ENCODE measurements around the gene DKKL1. TPM values are rescaled to one million over a fixed set of nuclear protein-coding genes. Genes with fewer than 3 reads are reported as not detected.

Gene DKKL1
- total and polyA plus RNA-seq, 4 donors, result 0.58 to 0.95 (median 0.88) TPM

DNA sequence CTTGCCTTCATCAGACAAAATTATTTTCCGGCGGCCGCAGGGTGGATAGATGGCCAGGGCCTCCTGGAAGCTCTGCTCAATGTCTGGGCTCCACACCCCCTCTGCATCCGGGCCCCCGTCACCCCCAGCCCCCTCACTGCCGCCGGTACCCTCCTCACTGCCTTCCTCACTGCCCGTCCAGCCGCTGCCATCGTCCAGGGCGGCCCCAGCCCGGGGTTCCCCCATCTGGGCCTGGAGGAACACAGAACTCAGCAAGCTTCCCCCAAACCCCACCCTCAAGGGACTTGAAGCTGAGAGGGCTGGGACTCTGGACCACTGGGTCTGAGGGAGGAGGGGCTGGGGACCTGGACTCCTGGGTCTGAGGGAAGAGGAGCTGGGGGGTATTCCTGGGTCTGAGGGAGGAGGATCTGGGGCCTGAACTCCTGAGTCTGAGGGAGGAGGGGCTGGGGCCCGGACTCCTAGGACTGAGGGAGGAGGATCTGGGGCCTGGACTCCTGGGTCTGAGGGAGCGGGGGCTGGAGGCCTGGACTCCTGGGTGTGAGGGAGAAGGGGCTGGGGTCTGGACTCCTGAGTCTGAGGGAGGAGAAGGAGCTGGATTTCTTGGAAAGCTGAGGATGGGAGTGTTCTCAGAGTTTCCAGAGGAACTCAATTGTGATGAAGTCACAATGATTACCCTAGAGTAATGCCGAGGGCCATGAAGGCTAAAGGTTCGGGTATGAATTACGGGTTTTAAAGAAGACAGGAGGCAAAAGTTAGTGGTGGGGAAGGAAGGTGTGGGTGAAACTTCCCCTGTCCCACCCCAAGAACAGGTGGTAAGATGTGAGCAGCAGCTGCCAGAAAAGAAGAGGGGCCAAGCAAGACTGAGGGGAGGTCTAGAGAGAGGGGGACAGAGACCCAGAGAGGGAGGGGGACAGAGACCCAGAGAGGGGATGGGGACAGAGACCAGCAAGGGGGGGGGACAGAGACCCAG, 3.5 kb upstream of the DKKL1 start:
- H3K4me3 ChIP-seq, result no peak overlapping the region
- WGBS, 2 donors, result 72 to 73% methylated on average over 17 of the region's 17 CpGs
- peak overlapping the region in 1 of 2 donors; percentile 20 for H3K27ac ChIP-seq (ENCODE audit: low read depth in 1 of 2, low read length in 1 of 2)
- peak overlapping the region; percentile 55 to 99 for H3K9ac ChIP-seq (ENCODE audit: insufficient read depth in 1 of 2, low read length in 2 of 2)
- TF ChIP-seq, protein P1, sequence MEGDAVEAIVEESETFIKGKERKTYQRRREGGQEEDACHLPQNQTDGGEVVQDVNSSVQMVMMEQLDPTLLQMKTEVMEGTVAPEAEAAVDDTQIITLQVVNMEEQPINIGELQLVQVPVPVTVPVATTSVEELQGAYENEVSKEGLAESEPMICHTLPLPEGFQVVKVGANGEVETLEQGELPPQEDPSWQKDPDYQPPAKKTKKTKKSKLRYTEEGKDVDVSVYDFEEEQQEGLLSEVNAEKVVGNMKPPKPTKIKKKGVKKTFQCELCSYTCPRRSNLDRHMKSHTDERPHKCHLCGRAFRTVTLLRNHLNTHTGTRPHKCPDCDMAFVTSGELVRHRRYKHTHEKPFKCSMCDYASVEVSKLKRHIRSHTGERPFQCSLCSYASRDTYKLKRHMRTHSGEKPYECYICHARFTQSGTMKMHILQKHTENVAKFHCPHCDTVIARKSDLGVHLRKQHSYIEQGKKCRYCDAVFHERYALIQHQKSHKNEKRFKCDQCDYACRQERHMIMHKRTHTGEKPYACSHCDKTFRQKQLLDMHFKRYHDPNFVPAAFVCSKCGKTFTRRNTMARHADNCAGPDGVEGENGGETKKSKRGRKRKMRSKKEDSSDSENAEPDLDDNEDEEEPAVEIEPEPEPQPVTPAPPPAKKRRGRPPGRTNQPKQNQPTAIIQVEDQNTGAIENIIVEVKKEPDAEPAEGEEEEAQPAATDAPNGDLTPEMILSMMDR (IDR thresholded peaks at IDR 0.05; ENCODE audit: control extremely low read depth, extremely low read depth), result no peak
- H3K4me1 ChIP-seq (ENCODE audit: control insufficient read depth in 5 of 5, insufficient read depth in 5 of 5, low read length in 5 of 5), result peaks cover 0 to 29% (median 13%) of the 10 kb centered on the region in 5 donors
- no peak for ATAC-seq (ENCODE audit: insufficient read depth, low FRiP score)
- no peaks in the 10 kb centered on the region for H3K27me3 ChIP-seq (ENCODE audit: control insufficient read depth in 3 of 3, insufficient read depth in 3 of 3, low read length in 2 of 3)
- DNase-seq, result no peak
- no peaks in the 10 kb centered on the region for H3K9me3 ChIP-seq (ENCODE audit: control insufficient read depth in 4 of 4, insufficient read depth in 3 of 4, low read length in 3 of 4)
- peaks cover 0 to 29% (median 12%) of the 10 kb centered on the region in 4 donors for H3K36me3 ChIP-seq (ENCODE audit: control insufficient read depth in 4 of 4, insufficient read depth in 4 of 4, low read length in 4 of 4)

- WGBS, 2 donors, result 3 to 10% methylated on average over 19 to 27 of the region's 27 CpGs
These were observed 2.1 kb upstream of the DKKL1 start for GRCh38 chr19:49361438-49362047.

GRCh38 chr19:49362048-49362928, 1.4 kb upstream of the DKKL1 start, which contains the start of gene TEAD2:
Gene TEAD2, minus strand, starts transcription at chr19:49362416. Its CDS starts 2,341 bp downstream, at chr19:49360075.
- Histone ChIP-seq H3K36me3 (ENCODE audit: control insufficient read depth in 4 of 4, insufficient read depth in 4 of 4, low read length in 4 of 4) (peaks cover 0 to 16% (median 6%) of the 10 kb centered on the region in 4 donors), H3K27me3 (ENCODE audit: control insufficient read depth in 3 of 3, insufficient read depth in 3 of 3, low read length in 2 of 3) (no peaks in the 10 kb centered on the region), H3K4me3 (peak within 1 kb of the TSS; percentile 59), H3K9me3 (ENCODE audit: control insufficient read depth in 4 of 4, insufficient read depth in 3 of 4, low read length in 3 of 4) (no peaks in the 10 kb centered on the region), H3K27ac (ENCODE audit: low read depth in 1 of 2, low read length in 1 of 2) (peak within 1 kb of the TSS; percentile 90 to 98), H3K9ac (ENCODE audit: insufficient read depth in 1 of 2, low read length in 2 of 2) (peak within 1 kb of the TSS; percentile 98 to 99), H3K4me1 (ENCODE audit: control insufficient read depth in 5 of 5, insufficient read depth in 5 of 5, low read length in 5 of 5) (peaks cover 0 to 19% (median 5%) of the 10 kb centered on the region in 5 donors)
- DNase-seq (peak; percentile 90 to 91 (median 91)), ATAC-seq (ENCODE audit: insufficient read depth, low FRiP score) (no peak)
- TF ChIP-seq, protein P1 (IDR thresholded peaks at IDR 0.05; ENCODE audit: control extremely low read depth, extremely low read depth), result no peak
- 0 to 1% methylated on average over 51 to 52 of the region's 52 CpGs for WGBS, 2 donors

More at GRCh38 chr19:49361438-49362047, 2.1 kb upstream of the DKKL1 start:
- Histone ChIP-seq H3K9ac (ENCODE audit: insufficient read depth in 1 of 2, low read length in 2 of 2) (peak overlapping the region; percentile 98 to 99), H3K27me3 (ENCODE audit: control insufficient read depth in 3 of 3, insufficient read depth in 3 of 3, low read length in 2 of 3) (no peaks in the 10 kb centered on the region), H3K4me1 (ENCODE audit: control insufficient read depth in 5 of 5, insufficient read depth in 5 of 5, low read length in 5 of 5) (peaks cover 0 to 26% (median 8%) of the 10 kb centered on the region in 5 donors), H3K4me3 (peak overlapping the region; percentile 59), H3K36me3 (ENCODE audit: control insufficient read depth in 4 of 4, insufficient read depth in 4 of 4, low read length in 4 of 4) (peaks cover 0 to 24% (median 9%) of the 10 kb centered on the region in 4 donors), H3K9me3 (ENCODE audit: control insufficient read depth in 4 of 4, insufficient read depth in 3 of 4, low read length in 3 of 4) (no peaks in the 10 kb centered on the region), H3K27ac (ENCODE audit: low read depth in 1 of 2, low read length in 1 of 2) (peak overlapping the region; percentile 90 to 98)
- TF ChIP-seq, protein P1 (IDR thresholded peaks at IDR 0.05; ENCODE audit: control extremely low read depth, extremely low read depth), result no peak
- no peak for ATAC-seq (ENCODE audit: insufficient read depth, low FRiP score)
- DNase-seq, result peak; percentile 94 to 97 (median 96)

Data from lung (tissue), 12 donors.